Measurements from ENCODE around the gene IL1R1. TPM values are rescaled to one million over a fixed set of nuclear protein-coding genes. Genes with fewer than 3 reads are reported as not detected.

IL1R1 gene
- polyA plus RNA-seq, 3 donors, result 1.8 to 2.7 (median 2.6) TPM

GRCh38 chr2:102190430-102191107 lies 48.0 kb downstream of the IL1R1 start:
- no peak overlapping the region for H3K4me3 Mint-ChIP-seq

GRCh38 chr2:102191501-102191900 lies 49.0 kb downstream of the IL1R1 start:
- Histone ChIP-seq H3K79me2 (ENCODE audit: insufficient read depth, low read length) (no peaks in the 10 kb centered on the region), H2AFZ (ENCODE audit: insufficient read depth, low read depth, low read length, poor library complexity, severe bottlenecking) (no peak overlapping the region), H3K36me3 (replicated peaks in 1 of 2; ENCODE audit: control insufficient read depth in 1 of 2, insufficient read depth in 2 of 2, low read length in 2 of 2) (no peaks in the 10 kb centered on the region), H3K9ac (ENCODE audit: insufficient read depth, low read length, poor library complexity, severe bottlenecking) (no peak overlapping the region), H3K4me1 (ENCODE audit: control insufficient read depth in 1 of 2, insufficient read depth in 2 of 2, low read length in 2 of 2) (peaks cover 10 to 13% of the 10 kb centered on the region in 2 donors), H3K27ac (ENCODE audit: low read depth in 1 of 2, low read length in 2 of 2) (no peak overlapping the region), H3K9me3 (replicated peaks in 1 of 2; ENCODE audit: control insufficient read depth in 1 of 2, insufficient read depth in 1 of 2, low read length in 2 of 2) (no peaks in the 10 kb centered on the region), H3K4me3 (replicated peaks in 1 of 3; ENCODE audit: low read depth in 2 of 3, low read length in 3 of 3) (no peak overlapping the region), H4K20me1 (ENCODE audit: insufficient read depth, low read length) (no peaks in the 10 kb centered on the region), H3K27me3 (ENCODE audit: control insufficient read depth in 2 of 2, insufficient read depth in 2 of 2, low read length in 2 of 2) (peaks cover 1 to 17% of the 10 kb centered on the region in 2 donors), H3K4me2 (replicated peaks; ENCODE audit: extremely low read depth, low read length, poor library complexity, severe bottlenecking) (no peak overlapping the region)
- TF ChIP-seq CTCF (IDR thresholded peaks at IDR 0.05), result no peak
- intact Hi-C loops (cut with micrococcal nuclease), result no loop called here
- Mint-ChIP-seq H3K9me3 (peaks cover 0 to 10% (median 2%) of the 10 kb centered on the region in 7 donors), H3K4me3 (no peak overlapping the region), H3K27me3 (ENCODE audit: low read depth in 3 of 3) (peaks cover 16 to 30% (median 18%) of the 10 kb centered on the region in 3 donors), H3K4me1 (peaks cover 7% of the 10 kb centered on the region), H3K36me3 (peaks cover 2% of the 10 kb centered on the region in 2 donors), H3K27ac (no peak overlapping the region)
- 100% methylated on average over 1 of the region's 1 CpG for WGBS (ENCODE audit: insufficient coverage)
- DNase-seq, result no peak

More at GRCh38 chr2:102190430-102191107, 48.0 kb downstream of the IL1R1 start:
- peaks cover 10 to 13% of the 10 kb centered on the region in 2 donors for H3K4me1 ChIP-seq (ENCODE audit: control insufficient read depth in 1 of 2, insufficient read depth in 2 of 2, low read length in 2 of 2)
- H3K4me1 Mint-ChIP-seq, result peaks cover 7% of the 10 kb centered on the region
- peaks cover 3 to 18% of the 10 kb centered on the region in 2 donors for H3K27me3 ChIP-seq (ENCODE audit: control insufficient read depth in 2 of 2, insufficient read depth in 2 of 2, low read length in 2 of 2)
- peaks cover 16 to 31% (median 19%) of the 10 kb centered on the region in 3 donors for H3K27me3 Mint-ChIP-seq (ENCODE audit: low read depth in 3 of 3)
- H3K9me3 ChIP-seq (replicated peaks in 1 of 2; ENCODE audit: control insufficient read depth in 1 of 2, insufficient read depth in 1 of 2, low read length in 2 of 2), result no peaks in the 10 kb centered on the region
- intact Hi-C loops (cut with micrococcal nuclease), result no loop called here
- no peaks in the 10 kb centered on the region for H4K20me1 ChIP-seq (ENCODE audit: insufficient read depth, low read length)
- 100% methylated on average over 2 of the region's 10 CpGs for WGBS (ENCODE audit: insufficient coverage)
- H3K36me3 Mint-ChIP-seq, result peaks cover 2% of the 10 kb centered on the region in 2 donors
- no peaks in the 10 kb centered on the region for H3K79me2 ChIP-seq (ENCODE audit: insufficient read depth, low read length)
- no peak overlapping the region for H3K9ac ChIP-seq (ENCODE audit: insufficient read depth, low read length, poor library complexity, severe bottlenecking)
- no peaks in the 10 kb centered on the region for H3K36me3 ChIP-seq (replicated peaks in 1 of 2; ENCODE audit: control insufficient read depth in 1 of 2, insufficient read depth in 2 of 2, low read length in 2 of 2)
- H3K4me3 ChIP-seq (replicated peaks in 1 of 3; ENCODE audit: low read depth in 2 of 3, low read length in 3 of 3), result no peak overlapping the region
- H3K9me3 Mint-ChIP-seq, result peaks cover 0 to 10% (median 2%) of the 10 kb centered on the region in 7 donors
- H2AFZ ChIP-seq (ENCODE audit: insufficient read depth, low read depth, low read length, poor library complexity, severe bottlenecking), result no peak overlapping the region
- no peak overlapping the region for H3K27ac Mint-ChIP-seq
- no peak for DNase-seq
- no peak overlapping the region for H3K27ac ChIP-seq (ENCODE audit: low read depth in 1 of 2, low read length in 2 of 2)
- no peak for TF ChIP-seq CTCF (IDR thresholded peaks at IDR 0.05)
- no peak overlapping the region for H3K4me2 ChIP-seq (replicated peaks; ENCODE audit: extremely low read depth, low read length, poor library complexity, severe bottlenecking)

All from CD14-positive monocyte (primary cell).